Islet of Langerhans (tissue), 1 donor: Measurements from ENCODE around the gene CD2AP.
"Not testable (repeated sequence)": the region's sequence is repeated elsewhere in the genome, so short reads cannot be mapped to it uniquely, and the experiment has no call there.

Experiments
- FAIRE-seq: peaks from one replicate; lab custom pipeline; 2011; peaks lifted over from hg19 to GRCh38; lab: Jason Lieb, UNC

The CD2AP gene

GRCh38 chr6:47496935-47497579 is 19.5 kb downstream of the CD2AP start:
- FAIRE-seq: no peak

GRCh38 chr6:47502920-47503319 is 25.3 kb downstream of the CD2AP start:
- no peak for FAIRE-seq

- FAIRE-seq: no peak
Measured at GRCh38 chr6:47509937-47510336, 32.3 kb downstream of the CD2AP start.

GRCh38 chr6:47512872-47513271 is 35.3 kb downstream of the CD2AP start:
- FAIRE-seq: no peak

- FAIRE-seq: no peak
Measured at GRCh38 chr6:47519279-47519678, 41.7 kb downstream of the CD2AP start.

- FAIRE-seq: peak; percentile 88
Measured at GRCh38 chr6:47520282-47520681, 42.7 kb downstream of the CD2AP start.

- FAIRE-seq: no peak
Measured at GRCh38 chr6:47521961-47522360, 44.4 kb downstream of the CD2AP start.

- FAIRE-seq: no peak
Measured at GRCh38 chr6:47524136-47524845, 46.7 kb downstream of the CD2AP start.

GRCh38 chr6:47525330-47526057 is 47.9 kb downstream of the CD2AP start:
- FAIRE-seq: no peak

- no peak for FAIRE-seq
Measured at GRCh38 chr6:47527274-47527673, 49.7 kb downstream of the CD2AP start.

- no peak for FAIRE-seq
Measured at GRCh38 chr6:47529734-47530133, 52.1 kb downstream of the CD2AP start.

GRCh38 chr6:47532981-47533585 is 55.5 kb downstream of the CD2AP start:
- FAIRE-seq: no peak

- no peak for FAIRE-seq
Measured at GRCh38 chr6:47534063-47534462, 56.5 kb downstream of the CD2AP start.

GRCh38 chr6:47535316-47536225 is 58.0 kb downstream of the CD2AP start:
- peak; percentile 90 for FAIRE-seq

- no peak for FAIRE-seq
Measured at GRCh38 chr6:47536816-47537401, 59.3 kb downstream of the CD2AP start.

GRCh38 chr6:47545223-47545622 is 67.6 kb downstream of the CD2AP start:
- FAIRE-seq: no peak

GRCh38 chr6:47551670-47552069 is 74.1 kb downstream of the CD2AP start:
- FAIRE-seq: no peak

GRCh38 chr6:47552319-47552718 is 74.7 kb downstream of the CD2AP start:
- no peak for FAIRE-seq

- FAIRE-seq: not testable (repeated sequence)
Measured at GRCh38 chr6:47553243-47553642, 75.7 kb downstream of the CD2AP start.

GRCh38 chr6:47556459-47556858 is 78.9 kb downstream of the CD2AP start:
- not testable (repeated sequence) for FAIRE-seq

- FAIRE-seq: no peak
Measured at GRCh38 chr6:47563162-47563561, 85.6 kb downstream of the CD2AP start.
